HepG2 (cell line): ENCODE data around the gene GNAZ. TPM values are rescaled to one million over a fixed set of nuclear protein-coding genes. Genes with fewer than 3 reads are reported as not detected.

Experiments used
- ATM ChIP-seq: fragments of 450-650 bp; IDR thresholded peaks from 2 replicates; pipeline ENCODE4 v1.7.1; 2017; ENCODE audit warnings: mild to moderate bottlenecking, borderline replicate concordance
- BRD4 ChIP-seq: sonication (generic); formaldehyde crosslinking; IDR thresholded peaks from 2 replicates; pipeline ENCODE4 v1.4.0; 2020; ENCODE audit warnings: missing genetic modification reagents
- CC2D1A ChIP-seq: sonication (generic); formaldehyde crosslinking; IDR thresholded peaks from 2 replicates; pipeline ENCODE4 v1.8.1; 2023; ENCODE audit warnings: mild to moderate bottlenecking, missing genetic modification reagents
- CCAR2 ChIP-seq: fragments of 200-400 bp; formaldehyde crosslinking; optimal IDR thresholded peaks from 2 replicates; pipeline ENCODE3; 2018; ENCODE audit warnings: low read depth, mild to moderate bottlenecking, low read length, moderate library complexity
- ETV5 ChIP-seq: IDR thresholded peaks from 2 replicates; pipeline ENCODE4 v1.6.1; 2018; ENCODE audit warnings: missing biosample characterization, missing genetic modification reagents, inconsistent platforms, borderline replicate concordance
- HIC2 ChIP-seq: sonication (generic); formaldehyde crosslinking; IDR thresholded peaks from 2 replicates; pipeline ENCODE4 v1.9.0; 2022; ENCODE audit warnings: low read depth, missing genetic modification reagents
- HINFP ChIP-seq: sonication (generic); formaldehyde crosslinking; IDR thresholded peaks from 2 replicates; pipeline ENCODE4 v1.4.0; 2020; ENCODE audit warnings: low read depth, mild to moderate bottlenecking, missing genetic modification reagents
- HOXD1 ChIP-seq: sonication (generic); formaldehyde crosslinking; IDR thresholded peaks from 2 replicates; pipeline ENCODE4 v1.5.0; 2020; ENCODE audit warnings: missing genetic modification reagents
- NFIB ChIP-seq: sonication (generic); formaldehyde crosslinking; IDR thresholded peaks from 2 replicates; pipeline ENCODE4 v1.9.0; 2021; ENCODE audit warnings: missing genetic modification reagents, mild to moderate bottlenecking, borderline replicate concordance
- PHB2 ChIP-seq: fragments of 450-650 bp; IDR thresholded peaks from 2 replicates; pipeline ENCODE4 v1.6.1; 2018; ENCODE audit not compliant: partially characterized antibody
- PPARG ChIP-seq: conservative IDR thresholded peaks from 2 replicates; pipeline ENCODE4 v1.6.1; 2016; ENCODE audit warnings: missing biosample characterization, missing genetic modification reagents
- PRMT3 ChIP-seq: sonication (generic); formaldehyde crosslinking; IDR thresholded peaks from 2 replicates; pipeline ENCODE4 v1.8.1; 2022; ENCODE audit warnings: low read depth, mild to moderate bottlenecking, moderate library complexity, missing genetic modification reagents, borderline replicate concordance
- SIN3B ChIP-seq: fragments of 150-350 bp; IDR thresholded peaks from 2 replicates; pipeline ENCODE4 v1.6.1; 2014; ENCODE audit warnings: low read length
- SMAD3 ChIP-seq: sonication (generic); formaldehyde crosslinking; IDR thresholded peaks from 2 replicates; pipeline ENCODE4 v1.4.0; 2020; ENCODE audit warnings: missing genetic modification reagents
- SP4 ChIP-seq: sonication (generic); formaldehyde crosslinking; IDR thresholded peaks from 2 replicates; pipeline ENCODE4 v1.8.1; 2023; ENCODE audit warnings: mild to moderate bottlenecking, missing genetic modification reagents
- SPEN ChIP-seq: sonication (generic); formaldehyde crosslinking; IDR thresholded peaks from 2 replicates; pipeline ENCODE4 v1.5.1; 2020; ENCODE audit warnings: low read depth, mild to moderate bottlenecking, missing genetic modification reagents
- TGIF2 ChIP-seq: IDR thresholded peaks from 2 replicates; pipeline ENCODE4 v1.6.1; 2016; ENCODE audit warnings: control low read depth, missing compliant biosample characterization
- XRCC5 ChIP-seq: fragments of 200-400 bp; formaldehyde crosslinking; optimal IDR thresholded peaks from 2 replicates; pipeline ENCODE3; 2017; ENCODE audit warnings: mild to moderate bottlenecking, low read length
- ZNF121 ChIP-seq: sonication (generic); formaldehyde crosslinking; IDR thresholded peaks from 2 replicates; pipeline ENCODE4 v1.5.0; 2020; ENCODE audit warnings: mild to moderate bottlenecking, missing genetic modification reagents
- ZNF496 ChIP-seq: sonication (generic); formaldehyde crosslinking; IDR thresholded peaks from 2 replicates; pipeline ENCODE4 v1.8.1; 2023; ENCODE audit warnings: mild to moderate bottlenecking, moderate library complexity, missing genetic modification reagents; ENCODE audit not compliant: insufficient replicate concordance
- ZNF605 ChIP-seq: sonication (generic); formaldehyde crosslinking; IDR thresholded peaks from 2 replicates; pipeline ENCODE4 v1.8.0; 2022; ENCODE audit warnings: mild to moderate bottlenecking, missing genetic modification reagents
- ZNF773 ChIP-seq: sonication (generic); formaldehyde crosslinking; IDR thresholded peaks from 2 replicates; pipeline ENCODE4 v1.4.0; 2020; ENCODE audit warnings: missing genetic modification reagents, borderline replicate concordance
- ZUFSP ChIP-seq: sonication (generic); formaldehyde crosslinking; IDR thresholded peaks from 2 replicates; pipeline ENCODE4 v1.9.0; 2021; ENCODE audit warnings: missing genetic modification reagents, mild to moderate bottlenecking, borderline replicate concordance
- polyA plus RNA-seq, 8 experiments: library from polyadenylated mRNA; depleted of rRNA in 3 of 8; stranded (reverse) in 7 of 8; unstranded in 1 of 8; fragments of >200 nt; fragmentation: Illumina TruSeq in 4 of 8; extraction: Trizol in 4 of 8; gene quantifications; 2 replicates each; pipeline versions ENCODE4 v1.2.1 to v1.2.3, GENCODE V29; 2011 to 2016; ENCODE audit warnings: low read depth in 4 of 8, missing spikeins in 1 of 8, mixed read lengths in 1 of 8; ENCODE audit not compliant: insufficient read depth in 1 of 8
- total RNA-seq, 5 experiments: library from RNA; depleted of rRNA; stranded (reverse); fragments of >200 nt; fragmentation: Illumina TruSeq; extraction: Trizol; gene quantifications; 2 replicates each; pipeline ENCODE4 v1.2.3, GENCODE V29; 2016; ENCODE audit warnings: low read depth in 1 of 5
- TF ChIP-seq, protein P1 (sequence below): conservative IDR thresholded peaks from 2 replicates; pipeline ENCODE4 v1.6.1; 2018; ENCODE audit warnings: missing genetic modification reagents

GNAZ gene
- total and polyA plus RNA-seq, 2 of the 13 experiments (the other 11 are each of a cell fraction or from before 2014, with no cell fraction given): 11.4 to 22.3 TPM

DNA sequence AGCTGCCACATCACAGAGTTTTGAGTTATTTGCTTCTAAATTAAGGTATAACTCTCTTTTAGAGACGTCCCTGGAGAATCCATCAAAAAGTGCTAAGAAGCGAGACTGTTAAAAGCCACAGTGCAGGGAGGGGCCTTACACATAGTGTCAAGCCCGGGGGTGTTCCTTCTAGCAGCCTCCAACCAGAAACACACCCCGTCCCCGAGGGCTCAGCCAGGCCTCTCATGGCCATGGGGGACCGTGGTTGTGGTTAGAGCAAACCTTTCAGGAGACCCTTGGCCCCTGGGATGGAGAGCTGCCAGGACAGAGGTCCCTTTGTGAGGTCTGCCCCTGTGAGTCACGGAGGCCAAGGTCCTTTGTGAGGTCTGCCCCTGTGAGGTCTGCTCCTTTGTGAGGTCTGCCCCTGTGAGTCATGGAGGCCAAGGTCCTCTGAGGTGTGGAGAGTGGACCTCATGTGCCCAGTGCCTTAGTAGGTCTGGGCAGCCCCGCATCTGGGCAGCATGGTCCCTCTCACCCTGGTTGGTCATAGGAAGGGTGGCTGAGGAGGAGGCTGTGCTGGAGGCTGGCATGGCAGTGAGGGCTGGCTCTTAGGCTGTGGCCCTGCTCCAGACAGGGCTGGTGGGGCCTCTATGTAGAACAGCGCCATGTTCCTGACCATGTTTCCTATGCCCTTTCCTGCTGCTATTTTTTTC lies 5.4 kb downstream of the GNAZ start (continued):
- TF ChIP-seq ETV5 (CRISPR knock-in tag) (peak; percentile 34; the same call in 1 of the 2 replicates), NFIB (CRISPR knock-in tag) (no peak), PPARG (CRISPR knock-in tag) (peak; percentile 47; the same call in 1 of the 2 replicates), CCAR2 (no peak), SMAD3 (peak; percentile 71), ZUFSP (CRISPR knock-in tag) (no peak), HIC2 (peak; percentile 99), BRD4 (peak; percentile 90; the same call in 1 of the 2 replicates), ATM (no peak), SIN3B (no peak), SPEN (CRISPR knock-in tag) (peak; percentile 74), ZNF773 (CRISPR knock-in tag) (no peak), XRCC5 (peak; percentile 94), TGIF2 (CRISPR knock-in tag) (no peak; the same call in 1 of the 2 replicates), ZNF605 (CRISPR knock-in tag) (peak; percentile 50; the same call in 1 of the 2 replicates), PRMT3 (CRISPR knock-in tag) (no peak), SP4 (CRISPR knock-in tag) (no peak; the same call in none of the 2 replicates), ZNF121 (CRISPR knock-in tag) (no peak; the same call in 1 of the 2 replicates), ZNF496 (no peak), PHB2 (no peak), HOXD1 (CRISPR knock-in tag) (peak; percentile 63; the same call in 1 of the 2 replicates), CC2D1A (CRISPR knock-in tag) (no peak), HINFP (CRISPR knock-in tag) (0 out of 2 replicates have a peak, but pooled peaks have one; percentile 82)
- TF ChIP-seq, protein P1, sequence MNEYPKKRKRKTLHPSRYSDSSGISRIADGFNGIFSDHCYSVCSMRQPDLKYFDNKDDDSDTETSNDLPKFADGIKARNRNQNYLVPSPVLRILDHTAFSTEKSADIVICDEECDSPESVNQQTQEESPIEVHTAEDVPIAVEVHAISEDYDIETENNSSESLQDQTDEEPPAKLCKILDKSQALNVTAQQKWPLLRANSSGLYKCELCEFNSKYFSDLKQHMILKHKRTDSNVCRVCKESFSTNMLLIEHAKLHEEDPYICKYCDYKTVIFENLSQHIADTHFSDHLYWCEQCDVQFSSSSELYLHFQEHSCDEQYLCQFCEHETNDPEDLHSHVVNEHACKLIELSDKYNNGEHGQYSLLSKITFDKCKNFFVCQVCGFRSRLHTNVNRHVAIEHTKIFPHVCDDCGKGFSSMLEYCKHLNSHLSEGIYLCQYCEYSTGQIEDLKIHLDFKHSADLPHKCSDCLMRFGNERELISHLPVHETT (CRISPR knock-in tag): 0 out of 2 replicates have a peak, but pooled peaks have one; percentile 58
